HG03135 (cell line): ENCODE measurements around the gene DIRAS2.

Experiments
- ATAC-seq: cut with Tn5 transposase; IDR thresholded peaks from one replicate; pipeline ENCODE4 v1.9.1; 2021; ENCODE audit warnings: mild to moderate bottlenecking, moderate library complexity; ENCODE audit not compliant: unreplicated experiment

The DIRAS2 gene

DNA sequence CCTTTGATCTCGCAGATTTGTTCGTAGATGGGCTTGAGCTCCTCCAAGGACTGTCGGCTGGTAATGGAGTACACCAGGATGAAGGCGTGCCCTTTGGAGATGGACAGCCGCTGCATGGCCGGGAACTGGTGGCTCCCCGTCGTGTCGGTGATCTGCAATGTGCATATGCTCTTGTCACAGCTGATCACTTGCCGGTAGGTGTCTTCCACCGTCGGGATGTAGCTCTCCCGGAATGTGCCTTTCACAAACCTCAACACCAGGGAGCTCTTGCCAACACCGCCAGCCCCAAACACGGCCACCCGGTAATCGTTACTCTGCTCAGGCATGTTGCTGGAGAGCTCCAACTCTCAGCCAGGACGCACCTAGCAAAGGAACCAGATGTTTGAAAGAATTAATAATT is 29.1 kb downstream of the DIRAS2 start:
- ATAC-seq, result no peak

DNA sequence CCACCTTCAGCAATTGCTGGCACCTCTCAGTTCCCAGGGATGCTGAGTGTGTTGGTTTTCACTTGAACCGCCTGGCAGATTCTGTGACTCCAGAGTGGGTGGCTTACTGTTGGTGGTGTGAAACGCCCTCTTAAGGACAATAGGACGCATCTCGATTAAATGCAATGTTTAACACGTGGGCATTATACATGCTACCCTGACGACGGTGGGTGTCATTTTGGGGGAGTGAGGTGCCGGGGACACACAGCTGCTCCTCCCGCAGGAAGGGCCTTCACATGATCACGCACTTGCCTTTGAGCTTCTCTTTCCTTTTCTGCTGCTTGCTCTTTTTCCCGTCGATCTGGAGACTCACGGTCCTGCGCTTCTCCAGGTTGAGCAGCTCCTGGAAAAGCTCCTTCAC is 29.7 kb downstream of the DIRAS2 start:
- ATAC-seq, result no peak

DNA sequence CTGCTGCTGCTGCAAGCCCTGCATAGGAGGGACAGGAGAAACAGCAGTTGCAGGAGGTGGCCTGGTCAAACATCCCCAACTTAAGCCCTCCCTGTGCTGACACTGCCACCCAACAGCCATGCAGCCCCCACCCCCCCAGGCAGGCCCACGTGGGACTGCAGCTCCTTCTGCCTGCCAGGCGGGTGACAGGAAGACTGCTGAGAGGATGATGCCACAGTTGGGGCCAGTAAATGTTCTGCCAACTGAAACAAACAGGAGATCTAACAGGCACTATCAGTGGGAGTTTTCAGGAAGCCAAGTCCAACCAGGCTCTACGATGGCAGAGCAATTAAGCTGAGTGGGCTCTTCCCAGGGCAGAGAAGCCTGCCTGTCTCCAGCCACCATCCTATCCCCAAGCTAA is 31.1 kb downstream of the DIRAS2 start:
- no peak for ATAC-seq

DNA sequence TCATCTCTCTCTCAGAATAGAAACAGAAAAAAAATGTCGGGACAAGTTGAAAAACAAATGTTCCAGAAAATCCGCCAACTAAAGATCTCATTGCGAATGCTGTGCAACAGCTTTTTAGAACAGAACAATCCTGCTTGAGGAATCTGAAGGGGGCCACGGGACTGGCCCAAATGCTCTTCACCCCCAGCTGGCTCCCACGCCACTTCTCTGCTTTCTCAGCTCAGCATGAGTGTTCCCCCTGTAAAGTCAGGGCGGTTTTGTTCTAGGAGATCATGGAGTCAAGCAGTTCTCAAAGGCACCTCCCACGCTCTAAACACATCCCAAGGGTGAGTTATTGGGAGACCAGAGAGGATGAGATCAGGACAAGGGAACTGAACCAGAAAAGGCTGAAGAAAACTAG is 31.5 kb downstream of the DIRAS2 start:
- no peak for ATAC-seq

DNA sequence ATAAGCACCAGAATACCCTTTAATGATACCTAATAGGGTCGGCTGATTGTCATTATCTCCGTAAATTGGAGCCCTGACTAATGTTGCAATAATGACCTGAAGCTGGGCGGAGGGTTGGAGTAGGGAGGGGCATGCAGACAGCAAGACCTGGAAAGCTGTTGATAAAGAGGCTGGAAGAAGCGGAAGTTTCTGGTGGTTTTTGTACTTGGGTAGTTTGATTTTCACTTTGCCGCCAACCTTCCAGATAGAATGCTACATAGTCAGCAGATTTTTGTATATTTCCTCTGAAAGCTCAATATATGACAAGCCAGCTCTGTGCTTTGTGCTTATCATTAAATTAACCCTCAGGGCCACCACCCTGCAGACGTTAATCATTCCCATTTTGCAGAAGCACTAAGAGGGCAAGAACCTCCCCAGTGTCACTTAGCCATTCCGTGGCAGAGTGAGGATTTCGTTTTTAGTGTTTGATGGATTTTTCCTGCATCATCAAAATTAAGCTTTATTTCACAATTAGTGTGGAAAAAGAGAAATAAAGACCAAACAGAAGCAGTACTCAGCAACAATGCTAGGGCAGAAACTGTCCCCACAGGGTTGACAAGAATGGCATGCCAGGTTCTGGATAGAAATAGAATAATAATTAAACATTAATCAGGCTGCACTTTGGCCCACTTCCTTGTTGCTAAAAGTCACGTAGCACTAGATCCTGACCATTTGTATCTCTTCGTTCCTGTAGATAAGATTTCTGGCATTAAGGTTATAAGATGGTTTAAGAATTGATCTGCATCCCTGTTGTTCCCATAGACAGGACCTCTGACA is 34.7 kb downstream of the DIRAS2 start:
- no peak for ATAC-seq

DNA sequence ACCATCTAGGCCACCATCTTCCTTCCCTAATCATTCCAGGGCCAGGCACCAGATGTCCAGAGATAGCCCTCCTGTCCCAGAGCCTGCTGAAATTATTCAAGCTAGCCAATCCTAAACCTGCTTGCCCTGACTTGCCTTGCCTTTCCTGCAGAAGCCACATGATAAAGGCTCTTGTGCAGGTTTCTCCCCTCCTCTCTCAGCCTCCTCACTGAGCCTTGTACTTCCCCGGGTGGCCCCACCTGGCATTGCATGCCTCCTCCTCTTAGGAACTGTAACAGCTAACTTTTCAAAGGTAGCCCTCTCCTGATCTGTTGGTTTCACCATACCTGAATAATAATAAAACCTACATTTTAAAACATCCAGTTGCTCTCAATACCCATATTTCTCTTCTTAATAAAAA is 42.6 kb downstream of the DIRAS2 start:
- ATAC-seq, result no peak

DNA sequence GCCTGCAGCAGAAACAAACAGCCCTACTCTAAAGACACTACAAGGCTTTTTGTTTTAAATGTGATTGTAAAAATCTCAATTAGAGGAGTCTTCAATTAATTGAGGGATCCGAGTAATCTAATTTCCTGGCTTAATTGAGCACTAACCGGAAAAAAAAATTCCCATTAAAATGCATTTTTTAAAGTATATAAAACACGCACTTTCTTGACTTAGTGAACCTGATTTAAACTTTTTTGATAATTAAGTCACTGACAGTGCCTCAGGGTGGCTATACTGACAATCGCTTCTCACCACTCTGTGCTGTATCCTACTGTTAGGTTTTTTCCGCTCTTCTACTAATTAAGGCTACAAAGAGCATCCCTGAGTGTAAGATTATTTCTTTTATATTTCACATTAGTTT is 44.4 kb downstream of the DIRAS2 start:
- no peak for ATAC-seq

DNA sequence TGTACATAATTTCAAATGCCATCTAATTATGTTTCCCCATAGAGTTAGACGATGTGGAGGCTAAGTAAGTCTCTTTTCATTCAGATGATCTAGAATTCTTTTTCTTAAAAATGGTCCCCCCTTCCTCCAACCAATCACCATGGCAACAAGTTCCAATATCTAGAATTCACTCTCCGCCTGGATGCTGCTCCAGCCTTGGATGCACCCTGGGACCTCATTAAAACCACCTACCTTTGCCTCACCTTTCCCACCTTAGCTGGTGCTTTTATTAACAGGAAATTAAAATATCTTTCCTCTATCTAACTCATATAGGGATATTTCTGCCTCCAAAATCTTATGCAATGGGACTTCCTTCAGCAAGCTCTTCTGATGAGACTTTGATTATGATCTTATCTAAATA is 49.0 kb downstream of the DIRAS2 start:
- no peak for ATAC-seq

DNA sequence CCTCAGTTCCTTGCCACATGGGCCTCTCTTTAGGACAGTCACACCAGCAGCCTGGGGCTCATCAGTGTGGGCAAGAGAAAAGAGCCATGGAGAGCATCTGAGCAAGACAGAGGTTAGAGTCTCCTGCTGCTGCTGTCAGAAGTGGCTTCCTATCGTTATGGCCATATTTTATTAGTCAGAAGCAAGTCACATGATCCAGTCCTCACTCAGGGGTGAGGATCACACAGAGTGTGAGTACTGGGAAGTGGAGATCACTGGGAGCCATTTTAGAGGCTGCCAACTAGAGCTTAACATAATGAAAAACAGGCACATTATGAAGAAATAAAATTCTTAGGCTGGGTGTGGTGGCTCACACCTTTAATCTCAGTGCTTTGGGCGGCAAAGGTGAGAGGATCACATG is 62.0 kb downstream of the DIRAS2 start:
- no peak for ATAC-seq

DNA sequence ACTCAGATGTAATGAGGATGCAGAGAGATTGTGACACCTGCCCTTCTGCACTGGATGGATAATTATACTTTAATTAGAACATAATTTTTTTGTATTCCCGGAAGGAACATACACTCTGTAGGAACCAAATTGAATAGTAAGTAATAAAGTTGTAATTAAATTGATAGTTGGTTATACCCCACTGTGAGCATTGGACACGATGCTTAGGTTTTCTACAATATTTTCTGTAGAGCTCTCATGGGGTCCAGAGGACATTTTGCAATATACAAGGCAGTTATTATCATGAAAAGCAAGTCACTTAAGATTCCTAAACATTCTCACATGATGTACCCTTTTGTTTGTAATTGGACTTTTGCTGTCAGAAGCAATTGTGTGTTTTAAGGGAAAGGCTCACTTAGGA is 63.4 kb downstream of the DIRAS2 start:
- ATAC-seq, result no peak

DNA sequence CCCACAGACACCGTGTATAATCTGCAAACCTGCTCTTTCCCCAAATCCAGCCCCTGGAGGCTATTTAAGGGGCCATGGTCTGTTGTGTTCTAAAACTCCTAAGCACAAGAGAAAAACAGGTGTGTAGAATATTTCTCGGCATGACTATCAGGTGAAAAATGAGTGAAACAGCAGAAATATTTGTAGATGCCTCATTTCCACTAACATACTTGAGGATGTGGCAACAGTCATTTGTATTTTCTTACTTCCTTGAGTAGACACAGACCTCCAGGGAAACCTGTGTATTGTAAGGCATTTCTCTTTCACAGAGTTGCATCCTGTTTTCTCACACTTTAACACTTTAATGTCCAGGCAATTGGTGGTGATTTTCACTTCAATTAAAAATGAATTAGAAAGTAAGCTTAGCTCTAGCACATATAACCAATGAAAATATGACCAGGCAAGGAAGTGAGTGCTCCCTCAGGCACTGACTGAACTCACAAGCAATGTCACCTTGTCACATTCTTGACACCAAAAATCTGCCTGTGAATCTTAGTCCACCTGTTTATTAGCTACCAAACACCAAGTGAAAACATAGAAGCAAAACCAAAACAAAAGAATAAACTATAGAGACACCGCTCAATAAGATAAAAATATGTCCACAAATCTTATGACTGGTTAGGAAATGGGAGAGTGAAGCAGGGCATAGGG is 64.4 kb downstream of the DIRAS2 start:
- no peak for ATAC-seq

DNA sequence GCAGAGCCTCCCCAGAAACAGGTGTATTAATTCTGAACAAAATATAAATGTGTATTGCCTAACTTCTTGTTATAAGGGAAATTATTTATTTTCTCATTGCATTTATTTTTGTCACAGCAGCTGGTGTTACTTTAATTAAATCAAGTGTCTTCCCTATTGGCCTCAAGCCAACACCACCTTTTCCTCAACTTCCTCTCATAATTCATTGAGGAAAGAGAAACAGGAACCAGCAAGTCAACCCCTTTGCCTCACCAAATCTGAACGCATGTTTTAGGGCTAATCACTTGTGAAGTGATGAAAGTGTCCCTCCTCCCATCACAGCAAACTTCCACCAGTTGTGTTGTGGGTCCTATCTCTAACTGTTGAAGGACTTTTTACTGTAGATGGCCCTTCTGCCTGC is 73.1 kb downstream of the DIRAS2 start:
- no peak for ATAC-seq

DNA sequence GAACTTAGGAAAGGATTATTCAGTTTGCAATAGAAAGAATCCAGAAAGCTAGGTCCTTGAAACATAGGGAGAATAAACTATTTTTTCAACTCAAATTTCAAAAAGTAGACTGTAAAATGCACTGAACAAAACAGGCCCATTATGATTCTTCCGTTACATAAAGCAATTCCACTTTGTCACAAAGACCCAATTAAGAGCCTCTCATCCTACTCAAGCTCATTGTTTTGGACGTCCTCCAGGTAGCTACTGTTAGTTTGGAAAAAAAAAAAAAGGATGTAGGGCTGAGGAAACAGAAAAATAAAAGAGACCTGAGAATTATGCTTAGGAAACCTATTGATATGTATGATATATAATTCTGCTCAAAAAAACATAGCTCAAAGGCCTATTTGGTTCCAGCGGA is 74.0 kb downstream of the DIRAS2 start:
- ATAC-seq, result no peak

DNA sequence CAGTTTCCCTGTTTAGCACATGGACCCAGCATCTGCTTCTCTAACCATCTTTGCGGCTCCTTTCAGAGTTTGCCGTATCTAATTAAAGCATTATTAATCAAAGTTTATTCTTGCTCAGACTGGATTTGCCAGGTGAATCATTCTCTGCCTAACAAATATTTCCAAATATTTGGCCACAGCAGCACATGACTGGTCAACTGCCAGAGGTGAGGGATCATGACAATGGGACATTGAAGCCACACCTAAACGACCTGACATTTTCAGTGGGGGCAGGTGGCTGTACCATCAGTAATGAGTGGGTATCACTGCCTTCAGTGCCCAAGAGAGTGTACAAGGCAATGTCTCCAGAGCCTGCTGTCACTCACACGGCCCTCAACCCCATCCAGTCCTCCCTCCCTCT is 80.4 kb downstream of the DIRAS2 start:
- no peak for ATAC-seq
